Body of pancreas (tissue), 4 donors: ENCODE measurements around the gene SLC35C1. TPM values are rescaled to one million over a fixed set of nuclear protein-coding genes. Genes with fewer than 3 reads are reported as not detected.

ENCODE experiments used
- ATAC-seq: fragments of 150-250 bp; one replicate; pipeline ENCODE4 v1.9.1; 2016
- DNase-seq, 4 donors: peaks; one replicate each; pipeline ENCODE4 v3.0.0-alpha.2; 2019
- H3K27ac ChIP-seq, 4 donors: fragments of 200-600 bp; sonication (generic); 1 replicate in 3 of 4; 2 replicates in 1 of 4; pipeline versions ENCODE4 v1.5.1 to v1.6.1; 2016 to 2019; ENCODE audit warnings: mild to moderate bottlenecking in 1 of 4, mixed read lengths in 1 of 4, moderate library complexity in 1 of 4
- H3K27me3 ChIP-seq, 2 donors: fragments of 200-600 bp; sonication (generic); one replicate each; pipeline ENCODE4 v1.6.0; 2016; ENCODE audit warnings: mild to moderate bottlenecking in 1 of 2
- H3K36me3 ChIP-seq, 2 donors: fragments of 200-600 bp; sonication (generic); replicated peaks in 1 of 2; 2 replicates each; pipeline ENCODE4 v1.5.1; 2016; ENCODE audit warnings: low read depth in 2 of 2; ENCODE audit not compliant: insufficient read depth in 1 of 2
- H3K4me1 ChIP-seq: fragments of 200-600 bp; sonication (generic); one replicate; pipeline ENCODE4 v1.6.0; 2016
- H3K4me3 ChIP-seq, 2 donors: fragments of 200-600 bp; sonication (generic); 1 replicate in 1 of 2; 2 replicates in 1 of 2; pipeline ENCODE4 v1.5.1; 2016 to 2019
- H3K9me3 ChIP-seq, 3 donors: fragments of 200-600 bp; sonication (generic); 1 replicate in 2 of 3; 2 replicates in 1 of 3; pipeline ENCODE4 v1.5.1; 2016
- CTCF ChIP-seq, 7 experiments: fragments of 450-650 bp in 4 of 7; fragments of 200-600 bp in 3 of 7; sonication (generic) in 3 of 7; IDR thresholded peaks; one replicate each; pipeline ENCODE4 v1.5.1; 2016 to 2019; ENCODE audit warnings: antibody characterized with exemption in 7 of 7
- POLR2A ChIP-seq, 3 donors: fragments of 450-650 bp; IDR thresholded peaks; one replicate each; pipeline ENCODE4 v1.6.1; 2016; ENCODE audit warnings: antibody characterized with exemption in 3 of 3, mild to moderate bottlenecking in 2 of 3
- WGBS, 2 donors: methylation state at CpG; one replicate each; pipeline ENCODE4 v1.1.5; 2017; 5-methylcytosine and 5-hydroxymethylcytosine counted together
- intact Hi-C: fragments of 100-400 bp; cut with DNase I; formaldehyde crosslinking; loops from one replicate; pipeline ENCODE4 v1.15.1; 2023
- total RNA-seq, 2 donors: library from RNA; depleted of rRNA; stranded (reverse); fragments of >200 nt; gene quantifications; one replicate each; pipeline ENCODE4 v1.1.0, GENCODE V29; 2016

SLC35C1 gene
- total RNA-seq, 2 donors from 2014 or later: 11.2 to 22.7 TPM

DNA sequence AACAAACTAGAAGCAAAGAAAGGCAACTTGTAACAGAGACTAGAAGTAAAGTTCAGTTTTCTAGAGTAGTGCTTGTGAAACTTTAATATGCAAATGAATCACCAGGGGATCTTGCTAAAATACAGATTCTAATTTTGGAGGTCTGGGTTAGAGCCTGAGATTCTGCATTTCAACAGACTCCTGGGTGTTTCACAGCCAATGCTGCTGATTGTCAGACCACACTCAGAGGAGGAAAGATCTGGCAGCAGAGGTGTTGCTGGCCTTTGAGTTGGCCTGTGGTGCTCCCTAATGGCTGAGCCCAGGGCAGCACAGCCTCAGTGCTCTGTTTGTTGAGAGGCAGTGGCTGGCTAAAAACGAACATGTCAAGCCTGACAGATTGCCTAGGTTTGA lies 47.8 kb downstream of the SLC35C1 start:
- Histone ChIP-seq H3K27ac (peak overlapping the region in 1 of 4 donors; percentile 8), H3K27me3 (no peaks in the 10 kb centered on the region), H3K4me3 (no peak overlapping the region), H3K9me3 (no peaks in the 10 kb centered on the region), H3K36me3 (no peaks in the 10 kb centered on the region), H3K4me1 (peaks cover 75% of the 10 kb centered on the region)
- DNase-seq (no peak), ATAC-seq (no peak)
- intact Hi-C loops: no loop called here
- 0 to 9% methylated on average over 1 of the region's 1 CpG for WGBS, 2 donors
- TF ChIP-seq CTCF (IDR thresholded peaks at IDR 0.05) (peak in 1 of 7 experiments; percentile 7), POLR2A (IDR thresholded peaks at IDR 0.05) (no peak)

- Histone ChIP-seq H3K4me1 (peaks cover 78% of the 10 kb centered on the region), H3K9me3 (no peaks in the 10 kb centered on the region), H3K27me3 (no peaks in the 10 kb centered on the region), H3K36me3 (no peaks in the 10 kb centered on the region), H3K4me3 (no peak overlapping the region), H3K27ac (no peak overlapping the region)
- TF ChIP-seq POLR2A (IDR thresholded peaks at IDR 0.05): no peak
- no peak for TF ChIP-seq CTCF (IDR thresholded peaks at IDR 0.05)
- 68 to 72% methylated on average over 7 of the region's 7 CpGs for WGBS, 2 donors
- intact Hi-C loops: no loop called here
- ATAC-seq (no peak), DNase-seq (no peak)
Measured at GRCh38 chr11:45853332-45854219, 48.6 kb downstream of the SLC35C1 start.

DNA sequence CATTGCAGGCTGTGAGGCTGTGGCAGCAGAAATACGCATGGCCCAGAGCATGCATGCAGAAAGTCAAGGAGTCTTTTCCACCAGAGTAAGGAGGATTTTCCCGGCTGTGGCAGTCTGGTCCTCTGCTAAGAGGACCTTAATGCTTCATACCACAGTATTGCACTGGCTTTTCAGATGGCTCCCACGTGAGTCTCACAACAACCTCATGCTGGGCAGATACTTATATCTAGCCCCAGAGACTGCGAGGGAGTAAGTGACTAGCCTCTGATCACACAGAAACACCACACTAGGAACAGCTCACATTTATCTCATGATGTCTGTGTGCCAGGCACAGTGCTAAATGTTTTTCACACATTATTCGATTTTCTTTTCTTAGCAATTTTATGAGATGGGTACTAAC lies 50.4 kb downstream of the SLC35C1 start:
- H3K27me3 ChIP-seq: no peaks in the 10 kb centered on the region
- ATAC-seq: no peak

DNA sequence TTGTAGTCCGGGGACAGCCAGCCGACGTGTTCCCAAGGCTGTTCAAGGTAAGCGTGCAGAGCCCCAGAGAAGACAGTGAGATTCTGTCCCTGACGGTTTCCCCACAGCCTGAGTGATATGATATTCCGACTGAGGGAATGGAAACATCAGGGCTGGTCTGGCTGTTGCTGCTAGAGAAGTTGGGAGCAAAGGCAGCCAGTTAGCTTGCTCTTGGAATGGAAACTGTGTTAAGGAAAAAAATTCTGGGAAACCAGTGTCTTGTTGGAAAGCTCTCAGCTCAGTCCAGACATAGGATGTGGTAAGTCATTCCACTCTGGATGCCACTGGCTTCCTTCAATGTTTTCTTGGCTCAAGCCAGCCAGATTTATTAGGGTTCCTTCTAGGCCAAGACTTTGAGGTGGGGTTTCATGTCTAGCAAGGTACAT lies 51.1 kb downstream of the SLC35C1 start:
- peak overlapping the region in 3 of 4 donors; percentile 65 to 78 (median 77) for H3K27ac ChIP-seq
- no peaks in the 10 kb centered on the region for H3K9me3 ChIP-seq
- H3K4me3 ChIP-seq: no peak overlapping the region
- no peak for DNase-seq
- no peaks in the 10 kb centered on the region for H3K27me3 ChIP-seq
- ATAC-seq: no peak
- intact Hi-C loops: no loop called here
- WGBS, 2 donors: 46 to 50% methylated on average over 6 of the region's 6 CpGs
- H3K4me1 ChIP-seq: peaks cover 73% of the 10 kb centered on the region
- TF ChIP-seq CTCF (IDR thresholded peaks at IDR 0.05): no peak
- TF ChIP-seq POLR2A (IDR thresholded peaks at IDR 0.05): no peak
- peaks cover 0 to 5% of the 10 kb centered on the region in 2 donors for H3K36me3 ChIP-seq

More for the DNA sequence above, 50.4 kb downstream of the SLC35C1 start:
- Histone ChIP-seq H3K27ac (peak overlapping the region in 2 of 4 donors; percentile 77 to 78), H3K9me3 (no peaks in the 10 kb centered on the region), H3K36me3 (no peaks in the 10 kb centered on the region), H3K4me1 (peaks cover 78% of the 10 kb centered on the region), H3K4me3 (no peak overlapping the region)
- 62 to 72% methylated on average over 5 of the region's 5 CpGs for WGBS, 2 donors
- TF ChIP-seq CTCF (IDR thresholded peaks at IDR 0.05) (no peak), POLR2A (IDR thresholded peaks at IDR 0.05) (no peak)
- intact Hi-C loops: no loop called here
- DNase-seq: no peak
